Smooth muscle cell (in vitro differentiated cells): ENCODE results near the gene DUSP2. TPM values are rescaled to one million over a fixed set of nuclear protein-coding genes. Genes with fewer than 3 reads are reported as not detected.

Experiments used
- DNase-seq: peaks from one replicate; lab custom pipeline; 2025; ENCODE audit not compliant: unreplicated experiment; lab: John Stamatoyannopoulos, UW
- H2AFZ ChIP-seq: fragments of 200-600 bp; sonication (generic); 2 replicates; pipeline ENCODE4 v1.6.0; 2016; ENCODE audit warnings: antibody characterized with exemption, low read depth, mild to moderate bottlenecking
- H3F3A ChIP-seq: fragments of 200-600 bp; sonication (generic); 2 replicates; pipeline ENCODE4 v1.6.0; 2017; ENCODE audit warnings: antibody characterized with exemption, low read depth
- H3K27ac ChIP-seq: fragments of 200-600 bp; sonication (generic); 2 replicates; pipeline ENCODE4 v1.5.1; 2016; ENCODE audit warnings: low read depth, mild to moderate bottlenecking
- H3K27me3 ChIP-seq: fragments of 200-600 bp; sonication (generic); 2 replicates; pipeline ENCODE4 v1.6.1; 2016; ENCODE audit warnings: low read depth, mild to moderate bottlenecking
- H3K36me3 ChIP-seq: fragments of 200-600 bp; sonication (generic); 2 replicates; pipeline ENCODE4 v1.5.1; 2016; ENCODE audit warnings: low read depth
- H3K4me1 ChIP-seq: fragments of 200-600 bp; sonication (generic); 2 replicates; pipeline ENCODE4 v1.5.1; 2016; ENCODE audit warnings: low read depth
- H3K4me2 ChIP-seq: fragments of 200-600 bp; sonication (generic); 2 replicates; pipeline ENCODE4 v1.6.0; 2016; ENCODE audit warnings: mild to moderate bottlenecking
- H3K4me3 ChIP-seq: fragments of 200-600 bp; sonication (generic); 2 replicates; pipeline ENCODE4 v1.5.1; 2016; ENCODE audit warnings: mild to moderate bottlenecking
- H3K79me2 ChIP-seq: fragments of 200-600 bp; sonication (generic); 2 replicates; pipeline ENCODE4 v1.6.0; 2016; ENCODE audit warnings: low read depth, mild to moderate bottlenecking
- H3K9ac ChIP-seq: fragments of 200-600 bp; sonication (generic); 2 replicates; pipeline ENCODE4 v1.6.0; 2016; ENCODE audit warnings: low read depth
- H3K9me3 ChIP-seq: fragments of 200-600 bp; sonication (generic); replicated peaks from 2 replicates; pipeline ENCODE4 v1.5.1; 2016; ENCODE audit warnings: low read depth
- H4K20me1 ChIP-seq: fragments of 200-600 bp; sonication (generic); 2 replicates; pipeline ENCODE4 v1.6.0; 2016; ENCODE audit warnings: low read depth
- WGBS: methylation state at CpG from one replicate; pipeline ENCODE4 v1.1.7; 2016; ENCODE audit warnings: low lambda C conversion rate; 5-methylcytosine and 5-hydroxymethylcytosine counted together
- polyA plus RNA-seq: library from polyadenylated mRNA; unstranded; fragments of >200 nt; fragmentation: Nextera tagmentation; extraction: Ambion mirVana; gene quantifications from 2 replicates; pipeline ENCODE4 v1.2.1, GENCODE V29; 2016
- total RNA-seq: library from RNA; depleted of rRNA; stranded (reverse); fragments of >200 nt; gene quantifications from 2 replicates; pipeline ENCODE4 v1.2.3, GENCODE V29; 2014
- TF ChIP-seq, protein P1 (sequence below): fragments of 200-600 bp; sonication (generic); IDR thresholded peaks from 2 replicates; pipeline ENCODE4 v1.5.1; 2017; ENCODE audit warnings: borderline replicate concordance, mild to moderate bottlenecking, antibody characterized with exemption; ENCODE audit not compliant: insufficient read depth, poor library complexity, severe bottlenecking

The DUSP2 gene
- total and polyA plus RNA-seq, 2 experiments from 2014 or later = 55.3 to 89.3 TPM

DNA sequence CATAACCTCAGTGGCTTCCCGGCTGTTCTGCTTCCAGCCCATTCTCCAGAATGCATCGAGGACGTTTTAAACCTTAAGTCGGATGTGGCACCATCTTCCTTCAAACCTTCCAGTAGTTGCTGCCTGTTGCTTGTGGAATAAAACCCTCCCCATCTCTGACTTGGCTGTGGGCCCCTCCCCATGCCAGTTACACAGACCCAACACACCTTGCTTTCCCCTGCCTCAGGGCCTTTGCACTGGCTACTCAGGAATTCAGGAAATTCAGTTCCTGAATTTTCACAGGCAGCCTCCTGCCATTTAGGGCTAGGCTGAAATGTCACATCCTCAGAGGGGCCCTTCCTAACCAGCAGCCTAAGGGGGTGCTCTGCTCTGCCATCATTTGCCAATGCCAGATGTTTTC, 23.8 kb downstream of the DUSP2 start:
- Histone ChIP-seq H3K27ac (no peak overlapping the region), H3K4me3 (no peak overlapping the region), H4K20me1 (no peaks in the 10 kb centered on the region), H3K27me3 (peaks cover 40% of the 10 kb centered on the region), H3K36me3 (no peaks in the 10 kb centered on the region), H2AFZ (no peak overlapping the region), H3K79me2 (no peaks in the 10 kb centered on the region), H3K4me1 (peaks cover 3% of the 10 kb centered on the region), H3K9ac (no peak overlapping the region), H3F3A (no peaks in the 10 kb centered on the region), H3K4me2 (no peak overlapping the region), H3K9me3 (no peaks in the 10 kb centered on the region)
- 95% methylated on average over 4 of the region's 4 CpGs for whole genome bisulfite sequencing
- DNase-seq = no peak
- TF ChIP-seq, protein P1, sequence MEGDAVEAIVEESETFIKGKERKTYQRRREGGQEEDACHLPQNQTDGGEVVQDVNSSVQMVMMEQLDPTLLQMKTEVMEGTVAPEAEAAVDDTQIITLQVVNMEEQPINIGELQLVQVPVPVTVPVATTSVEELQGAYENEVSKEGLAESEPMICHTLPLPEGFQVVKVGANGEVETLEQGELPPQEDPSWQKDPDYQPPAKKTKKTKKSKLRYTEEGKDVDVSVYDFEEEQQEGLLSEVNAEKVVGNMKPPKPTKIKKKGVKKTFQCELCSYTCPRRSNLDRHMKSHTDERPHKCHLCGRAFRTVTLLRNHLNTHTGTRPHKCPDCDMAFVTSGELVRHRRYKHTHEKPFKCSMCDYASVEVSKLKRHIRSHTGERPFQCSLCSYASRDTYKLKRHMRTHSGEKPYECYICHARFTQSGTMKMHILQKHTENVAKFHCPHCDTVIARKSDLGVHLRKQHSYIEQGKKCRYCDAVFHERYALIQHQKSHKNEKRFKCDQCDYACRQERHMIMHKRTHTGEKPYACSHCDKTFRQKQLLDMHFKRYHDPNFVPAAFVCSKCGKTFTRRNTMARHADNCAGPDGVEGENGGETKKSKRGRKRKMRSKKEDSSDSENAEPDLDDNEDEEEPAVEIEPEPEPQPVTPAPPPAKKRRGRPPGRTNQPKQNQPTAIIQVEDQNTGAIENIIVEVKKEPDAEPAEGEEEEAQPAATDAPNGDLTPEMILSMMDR = no peak

DNA sequence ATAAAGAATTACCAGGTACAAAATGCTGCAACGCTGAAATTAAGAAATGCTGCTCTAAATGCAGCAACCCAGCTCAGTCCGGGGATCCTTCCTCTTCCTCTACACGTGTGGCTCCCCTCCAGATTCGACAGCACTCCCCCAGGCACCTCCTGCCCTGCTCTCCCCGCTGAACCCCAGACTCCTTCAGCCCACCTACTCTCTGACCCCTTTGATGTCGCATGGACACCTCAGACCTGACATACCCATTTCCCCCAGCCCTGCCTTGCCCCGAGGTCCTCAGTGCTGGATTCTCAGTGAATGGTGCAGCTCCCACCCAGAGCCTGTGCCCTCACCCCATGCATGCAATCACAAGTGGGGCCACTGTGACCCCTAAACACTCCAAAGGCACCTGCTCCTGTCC, 24.2 kb downstream of the DUSP2 start:
- Histone ChIP-seq H3K79me2 (no peaks in the 10 kb centered on the region), H3K4me2 (no peak overlapping the region), H2AFZ (no peak overlapping the region), H3K4me3 (no peak overlapping the region), H4K20me1 (no peaks in the 10 kb centered on the region), H3K9me3 (no peaks in the 10 kb centered on the region), H3K27me3 (peaks cover 44% of the 10 kb centered on the region), H3F3A (no peaks in the 10 kb centered on the region), H3K36me3 (no peaks in the 10 kb centered on the region), H3K27ac (no peak overlapping the region), H3K9ac (no peak overlapping the region), H3K4me1 (peaks cover 6% of the 10 kb centered on the region)
- DNase-seq = no peak
- 82% methylated on average over 7 of the region's 7 CpGs for WGBS
- TF ChIP-seq, protein P1 = no peak

DNA sequence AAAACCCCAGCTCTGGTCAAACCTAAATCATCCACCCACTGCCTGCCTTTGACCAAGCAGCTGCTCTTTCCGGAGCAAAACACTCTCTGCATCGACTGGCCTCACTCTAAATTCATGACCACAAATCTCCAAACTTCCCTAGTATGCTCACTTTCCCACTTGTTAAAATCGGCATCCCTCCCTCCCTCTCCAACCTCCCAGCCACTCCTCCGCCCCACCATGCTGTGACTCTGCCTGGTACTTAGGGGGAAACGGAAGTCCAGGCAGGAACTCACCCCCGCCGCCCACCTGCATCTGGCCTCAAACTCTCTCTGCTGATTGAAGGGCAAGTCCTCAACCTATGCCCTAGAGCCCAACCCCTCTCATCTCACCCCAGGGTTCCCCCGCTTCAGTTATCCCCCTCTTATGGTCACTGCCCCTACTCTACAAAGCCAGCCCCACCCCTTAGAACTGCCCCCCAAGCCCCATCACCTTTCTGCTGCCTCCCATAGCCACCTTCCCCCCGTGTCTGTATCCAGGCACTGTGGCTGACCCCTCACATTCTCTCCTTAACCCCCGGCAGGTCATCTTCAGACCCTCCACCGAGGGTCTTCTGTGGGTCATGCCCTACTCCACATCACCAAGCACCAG, 25.0 kb downstream of the DUSP2 start:
- Histone ChIP-seq H3F3A (no peaks in the 10 kb centered on the region), H3K4me2 (no peak overlapping the region), H3K9ac (no peak overlapping the region), H3K79me2 (no peaks in the 10 kb centered on the region), H3K4me3 (no peak overlapping the region), H2AFZ (no peak overlapping the region), H3K36me3 (no peaks in the 10 kb centered on the region), H3K27ac (no peak overlapping the region), H4K20me1 (no peaks in the 10 kb centered on the region), H3K9me3 (no peaks in the 10 kb centered on the region), H3K4me1 (peaks cover 6% of the 10 kb centered on the region), H3K27me3 (peaks cover 48% of the 10 kb centered on the region)
- no peak for DNase-seq
- TF ChIP-seq, protein P1 = no peak
- WGBS = 53% methylated on average over 6 of the region's 11 CpGs

DNA sequence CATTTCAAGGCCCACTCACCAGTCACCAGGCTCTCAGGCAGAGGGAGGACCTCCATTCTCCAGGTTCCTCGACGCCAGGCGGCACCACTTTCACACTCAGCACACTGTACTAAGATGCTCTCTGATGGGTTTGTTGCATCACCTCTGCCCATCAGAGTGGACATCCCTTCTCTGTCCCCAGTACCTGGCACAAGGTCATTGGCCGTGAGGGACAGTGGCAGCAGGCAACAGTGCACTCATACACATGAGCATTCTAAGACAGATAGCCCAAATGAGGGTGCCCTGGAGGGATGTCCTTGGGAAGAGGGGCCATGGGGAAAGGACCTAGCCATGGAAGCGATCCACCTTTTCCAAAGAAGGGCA, 25.9 kb downstream of the DUSP2 start:
- H3F3A ChIP-seq = no peaks in the 10 kb centered on the region
- no peaks in the 10 kb centered on the region for H3K79me2 ChIP-seq
- no peaks in the 10 kb centered on the region for H3K36me3 ChIP-seq
- DNase-seq = no peak
- TF ChIP-seq, protein P1 = no peak
- no peak overlapping the region for H3K9ac ChIP-seq
- WGBS = 93% methylated on average over 5 of the region's 5 CpGs
- peaks cover 6% of the 10 kb centered on the region for H3K4me1 ChIP-seq
- peaks cover 56% of the 10 kb centered on the region for H3K27me3 ChIP-seq
- H3K4me3 ChIP-seq = no peak overlapping the region
- H4K20me1 ChIP-seq = no peaks in the 10 kb centered on the region
- no peak overlapping the region for H2AFZ ChIP-seq
- no peak overlapping the region for H3K27ac ChIP-seq
- no peaks in the 10 kb centered on the region for H3K9me3 ChIP-seq
- no peak overlapping the region for H3K4me2 ChIP-seq
